ENCODE measurements around the gene DCBLD1. TPM values are rescaled to one million over a fixed set of nuclear protein-coding genes. Genes with fewer than 3 reads are reported as not detected.

DCBLD1 gene
- polyA plus RNA-seq, 1 donor (not counting 4 experiments of a cell fraction or from before 2014, with no cell fraction given), result 21.7 TPM

- H3K9ac ChIP-seq (ENCODE audit: control insufficient read depth, extremely low read depth, insufficient read depth, low read length), result no peak overlapping the region
- no peaks in the 10 kb centered on the region for H3K9me3 ChIP-seq (ENCODE audit: control insufficient read depth, low read depth, low read length)
- peaks cover 10 to 16% of the 10 kb centered on the region in 2 experiments for H3K36me3 ChIP-seq (ENCODE audit: control insufficient read depth in 2 of 2, extremely low read depth in 1 of 2, insufficient read depth in 2 of 2, low read length in 2 of 2)
- no peaks in the 10 kb centered on the region for H3K27me3 ChIP-seq (ENCODE audit: control insufficient read depth, extremely low read depth, insufficient read depth, low read length)
- FAIRE-seq (peak; percentile 90), DNase-seq (ENCODE audit: low read depth, low spot score) (peak; percentile 44)
- no peak for TF ChIP-seq EZH2 (IDR thresholded peaks at IDR 0.05; ENCODE audit: low read length)
- no peak for TF ChIP-seq CTCF (optimal IDR thresholded peaks at IDR 0.05 in 1 of 3, IDR thresholded peaks at IDR 0.05 in 1 of 3, conservative IDR thresholded peaks at IDR 0.05 in 1 of 3; ENCODE audit: extremely low read depth in 1 of 3, insufficient read depth in 2 of 3, low read length in 3 of 3)
- H3K79me2 ChIP-seq (ENCODE audit: control insufficient read depth, insufficient read depth, low read length), result no peaks in the 10 kb centered on the region
- H4K20me1 ChIP-seq (ENCODE audit: control insufficient read depth, extremely low read depth, insufficient read depth, low read length), result no peaks in the 10 kb centered on the region
- H3K27ac ChIP-seq (ENCODE audit: control insufficient read depth, insufficient read depth, low read length), result no peak overlapping the region
- H3K9me1 ChIP-seq (ENCODE audit: control insufficient read depth, extremely low read depth, insufficient read depth, low read length), result no peaks in the 10 kb centered on the region
- H3K4me1 ChIP-seq (ENCODE audit: control insufficient read depth, extremely low read depth, insufficient read depth, low read length), result peaks cover 57% of the 10 kb centered on the region
- H3K4me3 ChIP-seq (ENCODE audit: control insufficient read depth in 2 of 3, extremely low read depth in 1 of 3, insufficient read depth in 2 of 3, low read depth in 1 of 3, low read length in 3 of 3), result no peak overlapping the region
- peak overlapping the region; percentile 12 for H3K4me2 ChIP-seq (ENCODE audit: control insufficient read depth, extremely low read depth, insufficient read depth, low read depth, low read length)
- H2AFZ ChIP-seq (ENCODE audit: control insufficient read depth, low read length), result no peak overlapping the region
- dilution Hi-C loops (cut with MboI; ENCODE audit: extremely low pct_ligation_motif_present, low sequenced_read_pairs), result no loop called here
These were observed 62.7 kb downstream of the DCBLD1 start for GRCh38 chr6:117545161-117545595.

GRCh38 chr6:117546674-117547073 lies 64.2 kb downstream of the DCBLD1 start:
- no peak for TF ChIP-seq CTCF (optimal IDR thresholded peaks at IDR 0.05 in 1 of 3, IDR thresholded peaks at IDR 0.05 in 1 of 3, conservative IDR thresholded peaks at IDR 0.05 in 1 of 3; ENCODE audit: extremely low read depth in 1 of 3, insufficient read depth in 2 of 3, low read length in 3 of 3)
- TF ChIP-seq EZH2 (IDR thresholded peaks at IDR 0.05; ENCODE audit: low read length), result no peak
- H3K36me3 ChIP-seq (ENCODE audit: control insufficient read depth in 2 of 2, extremely low read depth in 1 of 2, insufficient read depth in 2 of 2, low read length in 2 of 2), result peaks cover 10 to 20% of the 10 kb centered on the region in 2 experiments
- no peak overlapping the region for H3K27ac ChIP-seq (ENCODE audit: control insufficient read depth, insufficient read depth, low read length)
- H3K27me3 ChIP-seq (ENCODE audit: control insufficient read depth, extremely low read depth, insufficient read depth, low read length), result no peaks in the 10 kb centered on the region
- no peaks in the 10 kb centered on the region for H4K20me1 ChIP-seq (ENCODE audit: control insufficient read depth, extremely low read depth, insufficient read depth, low read length)
- H3K4me1 ChIP-seq (ENCODE audit: control insufficient read depth, extremely low read depth, insufficient read depth, low read length), result peaks cover 50% of the 10 kb centered on the region
- no peak overlapping the region for H3K4me2 ChIP-seq (ENCODE audit: control insufficient read depth, extremely low read depth, insufficient read depth, low read depth, low read length)
- no peak overlapping the region for H3K4me3 ChIP-seq (ENCODE audit: control insufficient read depth in 2 of 3, extremely low read depth in 1 of 3, insufficient read depth in 2 of 3, low read depth in 1 of 3, low read length in 3 of 3)
- H3K79me2 ChIP-seq (ENCODE audit: control insufficient read depth, insufficient read depth, low read length), result no peaks in the 10 kb centered on the region
- H3K9me1 ChIP-seq (ENCODE audit: control insufficient read depth, extremely low read depth, insufficient read depth, low read length), result peaks cover 3% of the 10 kb centered on the region
- dilution Hi-C loops (cut with MboI; ENCODE audit: extremely low pct_ligation_motif_present, low sequenced_read_pairs), result no loop called here
- FAIRE-seq (no peak), DNase-seq (ENCODE audit: low read depth, low spot score) (no peak)
- H3K9me3 ChIP-seq (ENCODE audit: control insufficient read depth, low read depth, low read length), result no peaks in the 10 kb centered on the region
- no peak overlapping the region for H3K9ac ChIP-seq (ENCODE audit: control insufficient read depth, extremely low read depth, insufficient read depth, low read length)
- no peak overlapping the region for H2AFZ ChIP-seq (ENCODE audit: control insufficient read depth, low read length)

Measured in keratinocyte (primary cell).